Measurements from ENCODE around the gene USP25.

- TF ChIP-seq CTCF (IDR thresholded peaks at IDR 0.05; ENCODE audit: poor library complexity) (no peak), EZH2phosphoT487 (IDR thresholded peaks at IDR 0.05; ENCODE audit: low read depth, severe bottlenecking, unreplicated experiment) (no peak), EZH2 (IDR thresholded peaks at IDR 0.05; ENCODE audit: borderline replicate concordance) (no peak)
These were observed 120.1 kb downstream of the USP25 start for GRCh38 chr21:15849927-15850326.

All from hepatocyte (in vitro differentiated cells).